Ectodermal cell (in vitro differentiated cells): ENCODE data around the gene PIK3R1.
"Not testable (repeated sequence)": the region's sequence is repeated elsewhere in the genome, so short reads cannot be mapped to it uniquely, and the experiment has no call there.

Experiments
- H3K27ac ChIP-seq: 2 replicates; pipeline ENCODE4 v1.7.0; 2013; ENCODE audit warnings: mild to moderate bottlenecking, low read depth, low read length; ENCODE audit not compliant: insufficient read depth, poor library complexity, severe bottlenecking
- H3K27me3 ChIP-seq: 2 replicates; pipeline ENCODE4 v1.7.0; 2013; ENCODE audit warnings: mild to moderate bottlenecking, low read length; ENCODE audit not compliant: insufficient read depth, control insufficient read depth, poor library complexity, severe bottlenecking
- H3K36me3 ChIP-seq: one replicate; pipeline ENCODE4 v1.7.0; 2013; ENCODE audit warnings: low read length; ENCODE audit not compliant: control insufficient read depth, insufficient read depth
- H3K4me1 ChIP-seq: one replicate; pipeline ENCODE4 v1.7.0; 2013; ENCODE audit warnings: low read length; ENCODE audit not compliant: control insufficient read depth, insufficient read depth
- H3K4me3 ChIP-seq: 2 replicates; pipeline ENCODE4 v1.7.0; 2013; ENCODE audit warnings: low read depth, low read length, control low read depth; ENCODE audit not compliant: insufficient read depth
- H3K9me3 ChIP-seq: 2 replicates; pipeline ENCODE4 v1.7.0; 2013; ENCODE audit warnings: mild to moderate bottlenecking, low read length, moderate library complexity; ENCODE audit not compliant: control insufficient read depth
- WGBS, 2 experiments: methylation state at CpG; one replicate each; pipeline ENCODE4 v1.1.7; 2013; ENCODE audit warnings: missing lambda C conversion rate in 2 of 2; 5-methylcytosine and 5-hydroxymethylcytosine counted together

The PIK3R1 gene

GRCh38 chr5:68225188-68225910 lies 9.8 kb downstream of the PIK3R1 start:
- H3K36me3 ChIP-seq, result no peaks in the 10 kb centered on the region
- no peaks in the 10 kb centered on the region for H3K4me1 ChIP-seq
- WGBS, 2 experiments, result 93 to 94% methylated on average over 12 of the region's 12 CpGs
- no peak overlapping the region for H3K27ac ChIP-seq
- H3K27me3 ChIP-seq, result no peaks in the 10 kb centered on the region
- no peaks in the 10 kb centered on the region for H3K9me3 ChIP-seq
- no peak overlapping the region for H3K4me3 ChIP-seq

- Histone ChIP-seq H3K27ac (no peak overlapping the region), H3K4me3 (no peak overlapping the region)
- WGBS, 2 experiments, result 95% methylated on average over 15 of the region's 15 CpGs
Measured at GRCh38 chr5:68225911-68226545, 10.5 kb downstream of the PIK3R1 start.

GRCh38 chr5:68226546-68227073 lies 11.1 kb downstream of the PIK3R1 start:
- Histone ChIP-seq H3K36me3 (no peaks in the 10 kb centered on the region), H3K9me3 (no peaks in the 10 kb centered on the region)
- 96 to 99% methylated on average over 8 of the region's 8 CpGs for WGBS, 2 experiments

More at GRCh38 chr5:68225911-68226545, 10.5 kb downstream of the PIK3R1 start:
- Histone ChIP-seq H3K9me3 (no peaks in the 10 kb centered on the region), H3K4me1 (no peaks in the 10 kb centered on the region), H3K27me3 (no peaks in the 10 kb centered on the region), H3K36me3 (no peaks in the 10 kb centered on the region)

GRCh38 chr5:68227532-68228160 lies 12.1 kb downstream of the PIK3R1 start:
- WGBS, 2 experiments, result 94 to 100% methylated on average over 6 to 7 of the region's 7 CpGs
- no peaks in the 10 kb centered on the region for H3K9me3 ChIP-seq
- H3K27ac ChIP-seq, result no peak overlapping the region
- no peaks in the 10 kb centered on the region for H3K36me3 ChIP-seq
- no peaks in the 10 kb centered on the region for H3K27me3 ChIP-seq
- H3K4me1 ChIP-seq, result no peaks in the 10 kb centered on the region
- H3K4me3 ChIP-seq, result no peak overlapping the region

More at GRCh38 chr5:68226546-68227073, 11.1 kb downstream of the PIK3R1 start:
- Histone ChIP-seq H3K4me3 (no peak overlapping the region), H3K4me1 (no peaks in the 10 kb centered on the region), H3K27ac (no peak overlapping the region), H3K27me3 (no peaks in the 10 kb centered on the region)

- Histone ChIP-seq H3K36me3 (no peaks in the 10 kb centered on the region), H3K27ac (no peak overlapping the region), H3K4me3 (no peak overlapping the region), H3K4me1 (no peaks in the 10 kb centered on the region), H3K9me3 (no peaks in the 10 kb centered on the region), H3K27me3 (no peaks in the 10 kb centered on the region)
- 79 to 87% methylated on average over 4 of the region's 4 CpGs for WGBS, 2 experiments
Measured at GRCh38 chr5:68229416-68229815, 13.9 kb downstream of the PIK3R1 start.

GRCh38 chr5:68230285-68230684 lies 14.7 kb downstream of the PIK3R1 start:
- Histone ChIP-seq H3K27ac (no peak overlapping the region), H3K36me3 (no peaks in the 10 kb centered on the region), H3K9me3 (no peaks in the 10 kb centered on the region), H3K4me3 (no peak overlapping the region), H3K27me3 (no peaks in the 10 kb centered on the region), H3K4me1 (no peaks in the 10 kb centered on the region)
- 80 to 81% methylated on average over 1 of the region's 1 CpG for WGBS, 2 experiments

- H3K4me1 ChIP-seq, result no peaks in the 10 kb centered on the region
- H3K27me3 ChIP-seq, result no peaks in the 10 kb centered on the region
- no peak overlapping the region for H3K27ac ChIP-seq
- no peaks in the 10 kb centered on the region for H3K36me3 ChIP-seq
- no peak overlapping the region for H3K4me3 ChIP-seq
- no peaks in the 10 kb centered on the region for H3K9me3 ChIP-seq
- WGBS, 2 experiments, result 94 to 98% methylated on average over 5 of the region's 5 CpGs
Measured at GRCh38 chr5:68231414-68232076, 16.0 kb downstream of the PIK3R1 start.

GRCh38 chr5:68232277-68232676 lies 16.7 kb downstream of the PIK3R1 start:
- Histone ChIP-seq H3K27ac (no peak overlapping the region), H3K4me1 (no peaks in the 10 kb centered on the region), H3K9me3 (no peaks in the 10 kb centered on the region), H3K4me3 (no peak overlapping the region), H3K36me3 (no peaks in the 10 kb centered on the region), H3K27me3 (no peaks in the 10 kb centered on the region)
- 81 to 82% methylated on average over 4 of the region's 4 CpGs for WGBS, 2 experiments

- WGBS, 2 experiments, result 91 to 94% methylated on average over 1 of the region's 1 CpG
- peaks cover 7% of the 10 kb centered on the region for H3K4me1 ChIP-seq
- H3K9me3 ChIP-seq, result no peaks in the 10 kb centered on the region
- H3K36me3 ChIP-seq, result no peaks in the 10 kb centered on the region
- H3K27ac ChIP-seq, result no peak overlapping the region
- H3K4me3 ChIP-seq, result no peak overlapping the region
- H3K27me3 ChIP-seq, result no peaks in the 10 kb centered on the region
Measured at GRCh38 chr5:68233075-68233474, 17.5 kb downstream of the PIK3R1 start.

GRCh38 chr5:68235229-68235628 lies 19.7 kb downstream of the PIK3R1 start:
- peaks cover 12% of the 10 kb centered on the region for H3K4me1 ChIP-seq
- 79 to 100% methylated on average over 2 of the region's 2 CpGs for WGBS, 2 experiments
- not testable (repeated sequence) for H3K4me3 ChIP-seq, H3K27ac ChIP-seq, H3K36me3 ChIP-seq, H3K27me3 ChIP-seq, H3K9me3 ChIP-seq
